Measurements from ENCODE around the gene MYO3B. TPM values are rescaled to one million over a fixed set of nuclear protein-coding genes. Genes with fewer than 3 reads are reported as not detected.

The MYO3B gene
- total and polyA plus RNA-seq, 2 of the 8 experiments (the other 6 are each of a cell fraction or from before 2014, with no cell fraction given), result 0.17 to 0.19 TPM

GRCh38 chr2:170671079-170671478, 493.1 kb downstream of the MYO3B start:
- Histone ChIP-seq H2BK15ac (ENCODE audit: low read length) (no peak overlapping the region), H3K27ac (ENCODE audit: low read depth, low read length) (no peak overlapping the region), H3K4me1 (replicated peaks in 1 of 4; ENCODE audit: control insufficient read depth in 3 of 4, insufficient read depth in 4 of 4, low read length in 3 of 4) (no peaks in the 10 kb centered on the region), H2BK20ac (ENCODE audit: low read length) (no peak overlapping the region), H3K56ac (replicated peaks; ENCODE audit: insufficient read length, low read depth, low read length) (no peak overlapping the region), H3K4me3 (ENCODE audit: extremely low read depth in 1 of 4, insufficient read depth in 2 of 4, low read depth in 3 of 4, low read length in 4 of 4) (no peak overlapping the region), H4K5ac (ENCODE audit: insufficient read length, low read depth, low read length) (no peak overlapping the region), H4K20me1 (replicated peaks in 1 of 2; ENCODE audit: control insufficient read depth in 1 of 2, insufficient read depth in 2 of 2, low read length in 2 of 2) (no peaks in the 10 kb centered on the region), H3K79me2 (ENCODE audit: control insufficient read depth in 1 of 2, insufficient read depth in 2 of 2, low read length in 2 of 2) (no peaks in the 10 kb centered on the region), H2BK5ac (ENCODE audit: low read depth, low read length) (no peak overlapping the region), H3K4me2 (ENCODE audit: insufficient read depth in 1 of 2, low read depth in 2 of 2, low read length in 2 of 2) (no peak overlapping the region), H3K9me3 (ENCODE audit: insufficient read depth in 2 of 2, low read depth in 1 of 2, low read length in 1 of 2) (no peaks in the 10 kb centered on the region), H2BK120ac (replicated peaks; ENCODE audit: low read depth, low read length) (no peak overlapping the region), H3K14ac (ENCODE audit: insufficient read length) (no peak overlapping the region), H2AFZ (ENCODE audit: low read length) (no peak overlapping the region), H3K18ac (ENCODE audit: extremely low read depth, low read length) (no peak overlapping the region), H2AK5ac (ENCODE audit: low read depth, low read length) (no peak overlapping the region), H3K4ac (replicated peaks; ENCODE audit: insufficient read length, low read depth, low read length) (no peak overlapping the region), H4K91ac (replicated peaks; ENCODE audit: insufficient read length, low read length) (no peak overlapping the region), H2BK12ac (ENCODE audit: low read depth, low read length) (no peak overlapping the region), H4K8ac (ENCODE audit: extremely low read depth, insufficient read depth, low read length) (no peak overlapping the region), H3K36me3 (ENCODE audit: control insufficient read depth in 2 of 4, insufficient read depth in 4 of 4, low read length in 3 of 4) (no peaks in the 10 kb centered on the region), H3K23ac (ENCODE audit: insufficient read length) (no peak overlapping the region), H3K9ac (replicated peaks in 1 of 4; ENCODE audit: extremely low read depth in 1 of 4, low read depth in 3 of 4, low read length in 3 of 4) (no peak overlapping the region), H3K79me1 (ENCODE audit: low read depth, low read length) (no peaks in the 10 kb centered on the region), H3K23me2 (ENCODE audit: low read depth, low read length) (no peaks in the 10 kb centered on the region), H3K27me3 (replicated peaks in 1 of 4; ENCODE audit: control insufficient read depth in 3 of 4, extremely low read depth in 1 of 4, insufficient read depth in 3 of 4, low read length in 3 of 4) (no peaks in the 10 kb centered on the region)
- WGBS, 2 experiments (ENCODE audit: extremely low coverage in 1 of 2, insufficient coverage in 1 of 2, insufficient read length in 1 of 2, insufficient replicate concordance in 2 of 2, low coverage in 1 of 2, low lambda C conversion rate in 2 of 2, missing lambda C conversion rate in 1 of 2), result 89% methylated on average over 9 of the region's 9 CpGs; no CpG with 5 or more reads in 1 of the 2 experiments
- no peak for FAIRE-seq
- ChIA-PET POLR2A (ENCODE audit: partially characterized antibody) (interaction anchor here (0.7 kb wide), 1 partner anchor 235 kb away, joined by 4 read pairs; no protein-coding TSS in a partner anchor), CTCF (ENCODE audit: partially characterized antibody) (interaction anchor here (0.6 to 1.5 kb wide), 4 partner anchors 15 to 109 kb away, joined by 3 read pairs; no protein-coding TSS in a partner anchor)
- DNase-seq (ENCODE audit: low read depth in 1 of 2, low spot score in 2 of 2), result no peak
- TF ChIP-seq PHF8 (conservative IDR thresholded peaks at IDR 0.05; ENCODE audit: low read depth, low read length), result no peak
- TF ChIP-seq GTF2F1 (IDR thresholded peaks at IDR 0.05; ENCODE audit: borderline replicate concordance, low read depth, low read length), result no peak
- no peak for TF ChIP-seq ZNF274 (IDR thresholded peaks at IDR 0.05; ENCODE audit: borderline replicate concordance, extremely low read depth, low read length)
- no peak for TF ChIP-seq RAD21 (IDR thresholded peaks at IDR 0.05 in 1 of 2, conservative IDR thresholded peaks at IDR 0.05 in 1 of 2; ENCODE audit: low read depth in 2 of 2, low read length in 2 of 2)
- TF ChIP-seq POLR2AphosphoS5 (IDR thresholded peaks at IDR 0.05; ENCODE audit: low read depth, low read length), result no peak
- no peak for TF ChIP-seq USF2 (IDR thresholded peaks at IDR 0.05; ENCODE audit: low read length)
